Osteocyte (in vitro differentiated cells): ENCODE measurements around the gene DOCK7. TPM values are rescaled to one million over a fixed set of nuclear protein-coding genes. Genes with fewer than 3 reads are reported as not detected.

Source experiments
- DNase-seq: peaks from one replicate; pipeline ENCODE4 v3.0.0; 2021; ENCODE audit warnings: mixed read lengths; ENCODE audit not compliant: unreplicated experiment; ENCODE audit errors: extremely low spot score
- H3K27ac Mint-ChIP-seq: one replicate; pipeline ENCODE4 v1.8.0; 2021; ENCODE audit warnings: mild to moderate bottlenecking, mixed read lengths; ENCODE audit not compliant: unreplicated experiment
- H3K27me3 Mint-ChIP-seq: one replicate; pipeline ENCODE4 v1.8.0; 2021; ENCODE audit warnings: mixed read lengths; ENCODE audit not compliant: unreplicated experiment
- H3K36me3 Mint-ChIP-seq: one replicate; pipeline ENCODE4 v1.8.0; 2021; ENCODE audit warnings: mixed read lengths; ENCODE audit not compliant: unreplicated experiment
- H3K4me1 Mint-ChIP-seq: one replicate; pipeline ENCODE4 v1.8.0; 2021; ENCODE audit warnings: mixed read lengths; ENCODE audit not compliant: unreplicated experiment
- H3K4me3 Mint-ChIP-seq: one replicate; pipeline ENCODE4 v1.8.0; 2021; ENCODE audit warnings: mild to moderate bottlenecking, moderate library complexity, mixed read lengths; ENCODE audit not compliant: unreplicated experiment
- H3K9me3 Mint-ChIP-seq: one replicate; pipeline ENCODE4 v1.8.0; 2021; ENCODE audit warnings: mixed read lengths; ENCODE audit not compliant: unreplicated experiment
- CTCF ChIP-seq: fragments of 200-600 bp; sonication (generic); IDR thresholded peaks from 2 replicates; pipeline ENCODE4 v1.5.0; 2021; ENCODE audit warnings: antibody characterized with exemption, mild to moderate bottlenecking, moderate library complexity
- total RNA-seq: library from RNA; stranded (reverse); gene quantifications from 2 replicates; pipeline ENCODE4 v1.2.1, GENCODE V29; 2021

The DOCK7 gene
- total RNA-seq, 1 donor from 2014 or later = 81.8 TPM

GRCh38 chr1:62516600-62516999 lies 171.6 kb downstream of the DOCK7 start:
- no peak for DNase-seq
- H3K9me3 Mint-ChIP-seq = peaks cover 17% of the 10 kb centered on the region
- no peaks in the 10 kb centered on the region for H3K27me3 Mint-ChIP-seq

GRCh38 chr1:62514746-62515423 lies 173.3 kb downstream of the DOCK7 start:
- H3K4me1 Mint-ChIP-seq = no peaks in the 10 kb centered on the region
- no peak for TF ChIP-seq CTCF
- peaks cover 11% of the 10 kb centered on the region for H3K9me3 Mint-ChIP-seq
- no peak overlapping the region for H3K27ac Mint-ChIP-seq
- H3K36me3 Mint-ChIP-seq = peaks cover 22% of the 10 kb centered on the region
- no peak for DNase-seq
- no peaks in the 10 kb centered on the region for H3K27me3 Mint-ChIP-seq
- H3K4me3 Mint-ChIP-seq = no peak overlapping the region

More at GRCh38 chr1:62516600-62516999, 171.6 kb downstream of the DOCK7 start:
- Mint-ChIP-seq H3K27ac (no peak overlapping the region), H3K4me3 (no peak overlapping the region), H3K36me3 (peaks cover 30% of the 10 kb centered on the region), H3K4me1 (no peaks in the 10 kb centered on the region)
- TF ChIP-seq CTCF = no peak

DNA sequence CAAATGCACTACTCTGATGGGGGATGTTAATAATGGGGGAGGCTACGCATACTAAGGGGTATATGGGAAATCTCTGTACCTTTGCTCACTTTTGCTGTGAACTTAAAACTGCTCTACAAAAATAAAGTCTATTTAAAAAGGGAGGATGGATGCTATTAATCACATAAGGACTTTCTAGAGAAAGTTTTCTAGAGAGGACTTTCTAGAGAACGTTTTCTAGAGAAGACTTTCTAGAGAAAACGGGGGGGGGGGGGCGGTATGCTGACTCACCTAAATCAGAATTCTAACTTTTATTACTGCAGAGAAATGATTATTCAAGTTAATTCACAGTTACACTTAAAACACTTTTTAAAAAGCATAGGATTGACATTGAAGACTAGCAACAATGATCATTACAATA lies 175.2 kb downstream of the DOCK7 start:
- Mint-ChIP-seq H3K27ac (no peak overlapping the region), H3K4me3 (no peak overlapping the region), H3K36me3 (peaks cover 12% of the 10 kb centered on the region), H3K9me3 (no peaks in the 10 kb centered on the region), H3K27me3 (no peaks in the 10 kb centered on the region), H3K4me1 (no peaks in the 10 kb centered on the region)
- TF ChIP-seq CTCF = no peak
- no peak for DNase-seq

DNA sequence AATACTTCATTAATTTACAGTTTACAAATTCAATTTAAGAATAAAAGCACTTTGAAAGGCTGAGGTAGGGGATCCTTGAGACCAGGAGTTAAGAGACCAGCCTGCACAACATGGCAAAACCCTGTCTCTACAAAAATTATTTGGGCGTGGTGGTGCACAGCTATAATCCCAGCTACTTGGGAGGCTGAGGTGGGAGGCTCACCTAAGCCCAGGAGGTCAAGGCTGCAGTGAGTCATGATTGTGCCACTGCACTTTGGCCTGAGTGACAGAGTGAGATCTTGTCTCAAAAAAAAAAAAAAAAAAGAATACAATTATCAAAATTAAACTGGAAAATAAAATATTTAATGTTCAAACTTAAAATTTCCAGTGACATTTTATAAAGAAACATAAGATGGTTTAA lies 179.2 kb downstream of the DOCK7 start:
- Mint-ChIP-seq H3K27ac (no peak overlapping the region), H3K36me3 (peaks cover 24% of the 10 kb centered on the region), H3K27me3 (no peaks in the 10 kb centered on the region), H3K4me3 (no peak overlapping the region), H3K4me1 (no peaks in the 10 kb centered on the region), H3K9me3 (no peaks in the 10 kb centered on the region)
- no peak for TF ChIP-seq CTCF
- DNase-seq = no peak

GRCh38 chr1:62508187-62508758 lies 179.9 kb downstream of the DOCK7 start:
- DNase-seq = no peak
- H3K36me3 Mint-ChIP-seq = peaks cover 24% of the 10 kb centered on the region
- H3K4me3 Mint-ChIP-seq = no peak overlapping the region
- TF ChIP-seq CTCF = peak; percentile 78
- no peaks in the 10 kb centered on the region for H3K4me1 Mint-ChIP-seq
- no peak overlapping the region for H3K27ac Mint-ChIP-seq
- no peaks in the 10 kb centered on the region for H3K27me3 Mint-ChIP-seq
- H3K9me3 Mint-ChIP-seq = no peaks in the 10 kb centered on the region
